HG03442 (cell line): ENCODE data around the gene LIPC.

Experiments
- ATAC-seq: cut with Tn5 transposase; IDR thresholded peaks from one replicate; pipeline ENCODE4 v1.9.1; 2021; ENCODE audit warnings: mild to moderate bottlenecking, moderate library complexity; ENCODE audit not compliant: unreplicated experiment

The LIPC gene

DNA sequence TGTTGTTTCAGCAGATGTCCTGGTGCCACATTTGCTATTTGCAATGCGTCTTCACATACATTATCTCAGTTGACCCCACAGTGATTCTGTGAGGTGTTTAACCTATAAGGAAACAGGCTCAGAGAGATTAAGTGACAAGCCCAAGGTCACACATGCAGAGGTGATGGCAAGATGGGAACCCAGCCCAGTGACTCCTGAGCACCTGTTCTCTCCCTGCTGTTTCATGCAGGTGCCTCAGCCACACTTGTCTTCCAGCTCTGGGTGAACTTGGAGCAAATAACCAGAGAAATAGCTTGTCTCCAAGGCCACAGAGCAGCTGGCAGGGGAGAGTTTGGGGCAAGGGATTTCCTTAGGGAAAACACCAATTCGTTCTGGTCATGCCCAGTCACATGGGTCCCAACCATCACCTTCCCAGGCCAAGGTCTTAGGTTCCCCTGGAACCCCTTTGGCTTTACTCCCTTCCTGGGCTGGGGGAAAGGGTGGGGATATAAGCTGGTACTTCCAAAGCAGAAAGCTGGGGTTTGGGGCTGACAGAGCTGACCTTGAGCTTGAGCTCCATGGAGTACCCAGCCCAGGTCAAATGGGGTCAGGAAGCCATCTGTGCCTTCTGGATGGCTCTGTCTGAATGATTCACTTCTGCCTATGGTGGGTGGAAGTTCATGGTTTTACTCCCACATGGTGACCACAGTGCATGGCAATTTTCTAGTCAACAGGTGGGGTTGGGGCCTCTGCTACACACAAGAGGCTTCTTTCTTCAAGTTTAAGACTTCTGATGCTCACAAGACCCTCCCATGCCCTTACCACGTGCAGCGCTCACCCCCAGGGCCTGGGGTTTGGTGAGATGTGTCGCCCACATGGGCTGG, 22.4 kb downstream of the LIPC start:
- peak; percentile 56 for ATAC-seq

DNA sequence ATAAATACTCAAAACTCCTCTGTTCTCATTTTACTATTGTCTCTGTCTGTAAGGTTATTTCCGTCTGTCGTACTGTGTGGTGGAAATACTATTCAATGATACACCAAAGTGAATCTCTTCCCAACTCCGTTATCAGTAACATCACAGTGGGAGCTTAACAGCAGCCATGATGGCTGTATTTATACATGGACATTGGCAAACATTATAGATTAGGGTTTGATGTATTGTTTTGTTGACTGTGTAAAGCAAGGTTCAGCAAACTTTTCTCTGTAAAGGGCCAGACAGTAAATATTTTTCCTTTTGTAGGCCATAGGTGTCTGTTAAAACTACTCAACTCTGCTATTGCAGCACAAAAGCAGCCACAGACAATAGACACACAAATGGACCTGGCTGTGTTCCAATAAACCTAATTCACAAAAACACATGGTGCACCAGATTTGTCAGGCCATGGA, 23.2 kb downstream of the LIPC start:
- ATAC-seq, result no peak

DNA sequence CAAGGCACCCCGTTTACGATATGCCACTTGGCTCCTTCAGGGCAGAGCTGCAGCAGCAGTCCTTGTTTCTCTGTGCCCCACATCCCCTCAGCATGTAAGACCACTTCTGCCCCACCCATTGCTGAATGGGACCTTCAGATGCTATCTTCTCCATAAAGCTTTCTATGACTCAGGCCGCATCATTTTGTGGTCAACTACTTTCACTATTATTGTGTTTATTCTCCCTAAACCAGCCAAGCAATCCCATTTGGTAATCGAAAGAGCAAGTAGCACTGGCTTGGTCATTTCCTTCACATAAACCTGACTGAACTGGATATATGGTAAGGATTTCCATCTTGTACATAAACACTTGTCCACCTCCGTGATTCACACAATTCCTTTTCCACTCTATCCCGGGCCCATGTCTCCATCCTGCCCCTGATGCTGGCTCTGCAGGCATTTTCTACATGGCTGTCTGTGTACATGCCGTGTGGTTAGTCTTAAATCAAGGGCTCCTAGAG, 25.7 kb downstream of the LIPC start:
- peak; percentile 52 for ATAC-seq

DNA sequence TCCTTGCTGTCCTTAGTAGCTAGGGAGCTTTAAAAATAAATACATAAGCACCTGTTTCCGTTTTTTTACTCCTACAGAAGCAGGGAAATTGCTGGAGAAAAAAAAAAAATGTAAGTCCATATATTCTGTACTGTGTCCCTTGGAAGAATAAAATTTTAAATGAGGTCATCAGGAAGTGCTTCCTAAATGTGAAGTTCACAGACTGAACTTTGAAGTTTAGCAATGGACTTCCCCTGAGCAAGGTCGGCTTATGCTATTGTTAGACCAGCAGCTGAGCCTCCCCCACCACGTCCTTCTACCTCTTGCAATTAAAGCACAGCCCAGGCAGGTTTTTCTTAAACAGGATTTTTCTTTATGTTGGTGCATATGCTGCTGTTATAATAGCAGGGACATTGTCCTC, 26.3 kb downstream of the LIPC start:
- ATAC-seq, result no peak

DNA sequence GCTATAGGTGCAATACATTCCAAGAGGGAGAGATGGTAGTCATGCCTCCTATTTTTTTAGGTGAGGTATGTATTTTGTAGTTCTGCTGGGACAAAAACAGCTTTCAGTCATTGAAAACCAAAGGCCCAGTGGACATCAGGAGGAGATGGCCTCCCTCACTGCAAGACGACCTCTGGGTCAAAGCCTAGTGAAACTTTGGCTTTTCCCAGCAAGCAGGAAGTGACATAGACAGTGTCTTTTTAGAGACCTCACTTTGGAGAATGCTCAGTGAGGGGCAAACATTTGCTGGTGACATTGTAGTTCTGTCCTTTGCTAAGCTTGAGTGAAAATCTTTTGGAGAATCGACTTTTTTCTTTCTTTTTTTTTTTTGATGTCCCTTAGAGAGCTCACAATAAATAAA, 27.3 kb downstream of the LIPC start:
- no peak for ATAC-seq

DNA sequence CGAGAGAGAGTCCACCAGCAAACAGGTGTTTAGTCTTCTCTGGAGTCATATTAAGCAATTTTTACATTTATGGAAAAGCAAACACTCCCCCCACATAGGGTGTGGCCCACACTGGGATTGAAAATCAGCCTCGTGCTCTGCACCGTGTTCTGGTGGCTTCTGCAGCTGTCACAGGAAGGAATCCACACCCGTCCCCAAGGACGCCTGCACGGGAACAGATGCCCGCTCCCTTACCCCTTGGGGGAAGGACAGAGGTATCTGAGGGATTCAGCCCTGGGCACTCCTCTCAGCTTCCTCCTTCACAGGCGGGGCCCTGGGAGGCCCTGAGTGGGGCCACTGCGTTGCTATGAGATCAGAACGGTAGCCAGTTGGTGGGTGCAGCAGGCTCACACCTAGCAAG, 27.8 kb downstream of the LIPC start:
- ATAC-seq, result no peak

DNA sequence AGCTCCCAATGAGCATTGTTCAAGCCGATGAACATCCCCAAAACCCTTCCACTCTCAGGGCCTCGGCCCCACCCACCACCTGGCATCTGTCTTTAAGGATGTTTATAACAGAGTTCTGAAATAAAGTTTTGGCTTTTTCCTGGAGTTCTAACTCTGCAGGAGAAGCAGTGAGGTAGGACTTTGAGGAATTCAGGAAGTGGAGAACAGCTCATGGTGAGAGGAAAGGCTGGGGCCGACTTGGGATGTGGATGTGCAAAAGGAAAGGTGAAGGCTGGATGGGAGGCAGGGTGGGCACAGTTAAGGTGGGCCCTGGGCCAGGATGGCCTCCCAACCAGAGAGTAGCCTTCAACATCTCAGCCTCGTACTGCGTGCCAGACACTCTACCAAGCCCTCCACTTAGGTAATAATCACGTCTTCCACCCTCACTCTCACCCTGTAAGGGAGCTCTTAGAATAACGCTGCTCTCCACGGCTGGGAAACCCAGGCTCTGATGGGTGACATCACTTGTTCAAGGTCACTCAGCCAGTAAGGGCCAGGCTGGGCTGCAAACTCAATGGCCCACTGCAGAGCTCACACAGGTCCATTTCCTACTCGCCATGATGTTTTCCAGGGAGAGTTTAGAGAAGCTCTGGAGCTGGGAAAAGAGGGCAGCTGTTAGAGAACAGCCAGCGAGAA, 28.5 kb downstream of the LIPC start:
- ATAC-seq, result no peak

DNA sequence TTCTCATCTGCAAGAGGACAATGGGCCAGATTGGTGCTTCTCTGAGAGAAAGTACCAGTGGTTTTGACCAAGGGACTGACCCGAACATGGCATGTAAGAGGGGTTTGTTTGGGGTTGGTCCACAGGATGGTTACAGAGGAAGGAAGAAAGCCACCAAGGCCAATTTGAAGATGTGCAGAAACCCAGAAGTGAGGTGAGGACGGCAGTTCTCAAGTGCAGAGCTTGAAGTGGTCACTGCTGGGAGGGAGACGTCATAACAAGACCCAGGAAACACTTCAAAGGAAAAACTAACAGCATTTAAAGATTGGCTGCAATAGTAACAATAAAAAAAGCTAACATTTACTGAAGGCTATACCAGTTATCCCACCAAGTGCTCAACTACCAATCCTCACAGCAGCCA, 29.1 kb downstream of the LIPC start:
- ATAC-seq, result no peak

DNA sequence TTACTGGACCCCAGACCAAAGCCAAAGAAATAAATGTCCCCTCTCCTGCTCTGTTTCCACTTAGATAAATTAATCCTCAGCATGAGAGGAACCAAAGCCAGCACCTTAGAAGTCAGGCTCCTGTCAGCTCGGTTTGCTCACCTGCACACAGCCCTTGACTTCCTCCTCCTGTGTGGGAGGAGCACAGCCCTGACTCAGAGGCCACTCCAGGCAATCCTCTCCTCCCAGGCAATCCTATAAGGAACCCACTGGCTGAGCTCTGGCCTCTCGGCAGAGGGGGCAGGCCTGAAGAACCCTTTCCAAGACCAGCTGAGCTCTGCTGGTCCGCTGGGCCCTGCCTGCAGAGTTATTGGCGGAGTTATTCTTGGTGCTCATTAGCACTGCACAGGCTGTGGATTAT, 30.8 kb downstream of the LIPC start:
- no peak for ATAC-seq

DNA sequence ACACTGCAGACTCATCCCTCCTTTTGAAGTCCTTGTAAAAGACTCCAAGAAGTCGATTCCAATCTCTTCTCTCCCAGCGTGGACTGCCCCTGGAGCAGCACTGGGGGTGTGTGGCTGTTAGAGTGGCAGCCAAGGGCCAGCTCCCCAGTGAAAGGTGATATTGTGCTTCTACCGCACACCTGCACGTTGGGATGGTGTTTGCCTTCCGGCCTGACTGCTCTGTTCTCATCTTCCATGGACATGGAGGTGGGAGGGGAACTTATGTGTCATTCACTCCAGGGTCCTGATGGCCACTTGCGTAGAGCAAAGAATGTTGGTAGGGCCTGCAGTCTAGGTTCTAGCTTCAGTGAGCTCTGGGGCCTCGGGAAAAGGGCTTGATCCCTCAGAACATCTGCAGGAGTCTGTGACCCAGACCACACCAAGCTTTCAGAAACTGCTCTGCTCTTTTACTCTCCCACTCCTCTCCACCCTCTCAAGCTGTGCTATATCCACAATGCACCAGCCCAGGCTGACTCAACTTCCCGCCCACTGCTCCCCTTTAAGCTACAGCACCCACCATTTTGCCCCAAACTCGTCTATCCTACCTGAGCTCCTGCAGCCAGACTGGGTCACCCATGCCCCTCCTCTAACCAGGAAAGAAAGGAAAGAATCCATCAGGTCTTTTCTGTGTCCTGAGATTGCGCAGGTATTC, 31.3 kb downstream of the LIPC start:
- ATAC-seq, result no peak

DNA sequence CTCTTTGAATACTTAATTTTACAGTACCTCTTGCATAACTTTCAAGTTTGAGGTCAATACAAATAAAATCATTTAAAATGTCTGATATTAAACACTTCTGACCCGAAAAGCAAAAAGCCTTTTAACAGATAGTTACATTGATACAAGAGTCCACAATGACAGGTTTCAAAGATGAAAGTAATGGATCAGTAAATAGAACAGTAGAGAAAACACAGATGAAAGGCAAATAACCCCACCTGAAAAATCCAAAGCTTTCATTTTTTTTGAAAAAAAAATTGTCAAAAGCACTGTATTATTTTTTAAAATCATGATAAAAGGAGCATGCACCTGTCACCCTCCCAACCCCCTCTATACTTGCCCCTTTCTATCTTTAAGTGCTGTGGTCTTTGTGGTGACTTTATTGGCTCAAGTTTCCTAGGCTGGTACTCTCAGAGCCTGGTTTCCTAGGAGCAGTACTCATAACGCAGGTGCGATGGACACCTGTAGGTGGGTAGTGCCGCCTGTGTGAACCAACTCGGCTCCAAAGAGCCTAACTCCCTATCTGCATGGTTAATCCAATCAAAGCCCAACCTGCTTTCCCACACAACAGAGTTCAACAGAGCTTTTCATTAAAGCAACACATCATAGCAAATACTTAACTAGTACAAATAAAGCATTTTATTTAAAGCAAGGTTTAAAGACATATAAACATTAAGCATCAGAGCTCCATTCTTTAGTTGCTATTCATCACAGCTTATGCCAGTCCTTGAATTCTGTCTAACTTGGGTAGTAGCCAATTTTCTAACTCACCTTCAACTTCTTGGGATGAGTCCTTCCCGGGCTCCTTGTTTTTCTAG, 32.2 kb downstream of the LIPC start:
- no peak for ATAC-seq

DNA sequence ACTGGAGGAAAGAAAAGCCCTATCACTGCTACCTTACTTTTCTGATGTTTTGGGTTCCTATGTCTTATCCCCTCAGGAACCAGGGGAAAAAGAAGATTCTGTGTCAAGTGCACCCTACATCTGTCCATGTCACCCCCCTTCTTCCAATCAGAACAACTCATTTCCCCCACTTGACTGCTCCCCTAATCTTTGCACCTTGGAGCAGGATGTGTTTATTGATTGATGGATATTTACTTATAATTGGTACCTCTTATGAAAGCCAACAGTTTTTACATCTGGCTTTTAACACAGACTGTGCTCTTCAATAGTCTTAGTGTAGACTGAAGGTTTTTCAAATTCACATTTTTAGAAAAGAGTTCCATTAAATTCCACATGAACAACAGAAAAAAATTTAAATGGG, 33.3 kb downstream of the LIPC start:
- no peak for ATAC-seq

DNA sequence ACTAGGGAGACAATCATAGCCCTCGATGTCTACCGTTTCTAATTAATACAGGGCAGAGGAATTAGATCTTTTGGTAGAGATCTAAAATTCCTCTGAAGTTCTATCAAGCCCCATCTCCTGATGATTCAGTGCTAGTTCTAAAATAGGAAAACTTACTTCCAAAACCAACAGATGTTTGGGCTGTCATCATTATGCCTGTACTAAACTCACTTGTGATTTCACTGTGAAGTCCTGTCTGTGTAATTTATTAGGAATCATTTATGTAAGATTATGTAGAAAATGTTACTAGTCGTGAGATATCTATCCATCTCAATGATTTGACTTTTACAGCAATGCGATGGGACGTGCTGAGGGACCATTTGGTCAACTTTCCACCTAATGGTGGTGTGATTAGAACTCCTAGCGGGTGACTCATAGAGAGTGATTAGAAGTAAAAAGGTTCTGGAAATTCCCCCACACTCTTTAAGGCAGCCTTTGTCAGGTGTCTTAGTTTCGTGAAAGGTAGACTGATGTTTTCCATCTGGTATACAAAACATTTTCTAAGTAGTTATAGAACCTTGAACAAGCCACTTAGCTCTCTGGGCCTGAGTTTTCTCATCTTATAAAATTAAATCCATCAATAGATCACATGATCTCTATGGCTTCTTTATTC, 34.2 kb downstream of the LIPC start:
- no peak for ATAC-seq

DNA sequence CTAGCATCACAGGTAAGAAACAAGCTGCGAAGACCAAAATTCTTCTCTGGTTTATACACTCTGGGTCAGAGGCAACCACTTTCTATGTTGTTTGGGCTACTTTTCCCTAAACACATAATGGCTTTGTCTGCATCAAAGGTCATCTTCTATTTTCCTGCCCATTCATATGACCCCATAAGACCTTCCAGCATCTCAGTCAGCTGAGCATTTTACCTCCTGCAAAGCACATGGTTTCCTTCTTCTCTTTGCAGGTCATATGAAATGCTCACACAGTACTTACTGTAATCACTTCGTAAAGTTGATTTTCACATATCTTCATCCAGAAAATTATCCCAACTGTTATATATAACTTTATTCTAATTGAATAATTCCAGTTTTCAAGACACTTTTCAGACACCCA, 34.8 kb downstream of the LIPC start:
- ATAC-seq, result no peak

DNA sequence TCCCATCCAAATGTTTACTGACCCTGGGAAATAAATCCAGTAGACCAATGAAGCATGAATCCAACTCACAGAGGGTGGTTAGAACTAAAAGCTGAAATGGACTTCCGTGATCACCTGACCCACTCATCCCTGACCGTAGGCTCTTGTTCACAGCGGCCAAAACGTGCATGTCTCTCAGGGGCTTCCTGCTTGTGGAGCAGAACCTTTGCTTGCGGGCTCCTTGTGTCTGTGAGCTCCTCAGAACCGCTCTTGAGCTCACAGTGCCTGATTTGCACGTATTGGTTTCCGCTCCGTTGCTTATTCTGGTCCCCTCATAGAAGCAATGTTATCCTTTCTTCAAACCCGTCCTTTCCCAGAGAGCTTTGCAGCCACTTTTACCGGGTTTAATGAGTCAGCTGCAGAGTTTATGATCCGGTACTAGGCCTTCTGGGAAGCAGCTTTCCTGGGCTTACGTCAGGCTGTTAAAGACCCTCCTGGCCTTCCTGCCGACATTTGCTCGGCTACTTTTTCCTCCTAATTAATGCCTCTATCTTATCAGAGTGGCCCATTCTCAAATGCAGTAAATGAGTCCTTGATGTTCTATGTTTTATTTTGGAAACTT, 35.4 kb downstream of the LIPC start:
- no peak for ATAC-seq

DNA sequence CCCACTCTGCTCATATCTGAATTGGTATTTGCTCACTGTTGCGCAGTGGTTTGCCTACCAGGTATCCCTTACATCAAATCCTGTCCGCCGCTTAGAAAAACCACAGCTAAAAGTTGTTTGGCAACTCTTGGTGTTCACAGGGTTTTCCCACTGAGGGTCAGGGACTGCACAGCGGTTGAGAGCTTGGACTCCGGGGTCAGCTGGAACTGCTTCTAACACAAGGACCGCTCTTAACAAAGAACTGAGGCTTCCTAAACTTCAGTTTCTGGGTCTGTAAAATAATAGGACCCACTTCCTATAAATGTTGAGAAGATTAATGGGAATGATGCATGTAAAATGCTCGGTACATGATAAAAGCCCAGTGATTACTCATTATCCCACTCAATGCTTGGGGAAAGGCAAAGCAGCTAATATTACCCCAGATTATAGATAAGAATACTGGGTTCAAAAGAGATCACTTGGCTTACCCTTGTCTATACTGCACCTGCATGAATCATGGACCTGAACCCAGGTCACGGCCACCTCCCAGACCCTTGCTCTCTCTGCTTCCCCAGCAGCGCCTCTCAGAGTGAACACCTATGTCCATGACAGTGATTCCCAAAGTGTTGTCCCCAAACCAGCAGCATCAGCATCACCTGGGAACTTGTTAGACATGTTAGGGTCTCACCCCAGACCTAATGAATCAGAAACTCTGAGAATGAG, 36.1 kb downstream of the LIPC start:
- no peak for ATAC-seq

DNA sequence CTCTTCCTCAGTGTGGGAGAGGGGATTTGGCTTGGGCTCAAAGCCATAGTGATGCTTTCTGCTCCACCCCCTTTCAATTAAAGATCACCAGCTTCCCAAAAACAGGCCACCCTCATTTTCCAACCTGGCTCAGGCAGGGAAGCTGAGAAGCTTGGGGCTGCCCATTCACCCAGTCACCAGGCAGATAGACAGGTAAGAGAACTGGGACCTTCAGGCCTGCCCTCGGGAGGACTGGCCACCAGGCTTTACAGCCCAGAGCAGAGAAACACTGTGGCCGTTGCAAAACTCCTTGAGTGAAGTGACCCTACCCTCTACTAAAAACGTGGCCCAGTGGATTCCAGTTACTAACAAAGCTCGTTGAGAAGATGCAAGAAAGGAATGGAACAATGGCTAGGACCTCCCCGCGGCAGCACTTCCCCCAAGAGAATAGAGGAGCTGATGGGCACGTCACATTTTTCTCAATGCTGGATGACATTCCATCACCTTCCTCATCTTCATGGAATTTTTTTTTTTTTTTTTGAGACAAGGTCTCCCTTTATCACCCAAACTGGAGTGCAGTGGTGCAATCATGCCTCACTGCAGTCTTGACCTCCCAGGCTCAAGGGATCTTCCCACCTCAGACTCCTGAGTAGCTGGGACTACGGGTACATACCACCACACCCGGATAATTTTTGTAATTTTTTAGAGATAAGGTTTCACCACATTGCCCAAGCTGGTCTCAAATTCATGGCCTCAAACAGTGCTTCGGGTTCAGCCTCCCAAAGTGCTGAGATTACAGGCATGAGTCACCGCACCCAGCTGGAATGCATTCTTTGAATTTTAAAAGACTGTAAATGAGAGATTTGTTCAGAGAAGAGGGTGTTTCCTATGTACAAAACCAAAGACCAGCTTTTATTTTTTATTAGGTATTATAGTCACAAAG, 37.9 kb downstream of the LIPC start:
- ATAC-seq, result no peak

DNA sequence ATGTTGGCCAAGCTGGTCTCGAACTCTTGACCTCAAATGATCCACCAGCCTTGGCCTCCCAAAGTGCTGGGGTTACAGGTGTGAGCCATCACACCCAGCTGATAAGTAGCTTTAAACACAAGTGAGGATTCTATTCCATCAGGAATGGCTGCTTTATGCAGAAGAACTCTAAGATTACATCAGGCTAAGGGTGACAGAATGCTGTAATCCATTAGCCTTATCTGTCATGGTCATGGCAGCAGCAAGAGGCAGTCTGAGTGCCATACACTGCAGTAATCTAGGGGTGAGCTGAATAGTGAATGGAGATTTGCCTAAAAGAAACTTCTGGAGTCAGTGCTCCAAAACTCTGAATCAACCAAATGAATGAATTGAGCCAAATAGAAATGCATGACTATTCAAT, 39.6 kb downstream of the LIPC start:
- ATAC-seq, result no peak
